Measurements from ENCODE around the gene ZDHHC24. TPM values are rescaled to one million over a fixed set of nuclear protein-coding genes. Genes with fewer than 3 reads are reported as not detected.

ZDHHC24 gene
- total RNA-seq, 2 experiments from 2014 or later = 11.9 to 35.1 TPM

- Histone ChIP-seq H3K4me2 (ENCODE audit: low read length) (no peak overlapping the region), H3K4me1 (ENCODE audit: insufficient read depth, low read length, poor library complexity, severe bottlenecking) (peaks cover 11% of the 10 kb centered on the region), H4K20me1 (ENCODE audit: insufficient read depth, low read length) (no peaks in the 10 kb centered on the region), H3K27ac (ENCODE audit: low read depth, low read length, poor library complexity, severe bottlenecking) (no peak overlapping the region), H3K79me2 (ENCODE audit: insufficient read depth, low read depth, low read length) (peaks cover 5% of the 10 kb centered on the region; the same call in 1 of the 2 replicates), H3K4me3 (ENCODE audit: low read depth, low read length, poor library complexity, severe bottlenecking) (no peak overlapping the region), H3K9me2 (ENCODE audit: insufficient read depth, low read length) (no peaks in the 10 kb centered on the region), H3K36me3 (ENCODE audit: insufficient read depth, low read length) (no peaks in the 10 kb centered on the region), H2AFZ (ENCODE audit: low read length) (no peak overlapping the region), H3K9me3 (ENCODE audit: low read length) (no peaks in the 10 kb centered on the region)
- no TSS peak for BruUV-seq (replicated peaks)
- CTCF ChIA-PET (ENCODE audit: unreplicated experiment) = no interaction called here
- no peak for TF ChIP-seq EZH2phosphoT487 (IDR thresholded peaks at IDR 0.05; ENCODE audit: borderline replicate concordance, low read depth, low read length)
- TF ChIP-seq, protein P1, sequence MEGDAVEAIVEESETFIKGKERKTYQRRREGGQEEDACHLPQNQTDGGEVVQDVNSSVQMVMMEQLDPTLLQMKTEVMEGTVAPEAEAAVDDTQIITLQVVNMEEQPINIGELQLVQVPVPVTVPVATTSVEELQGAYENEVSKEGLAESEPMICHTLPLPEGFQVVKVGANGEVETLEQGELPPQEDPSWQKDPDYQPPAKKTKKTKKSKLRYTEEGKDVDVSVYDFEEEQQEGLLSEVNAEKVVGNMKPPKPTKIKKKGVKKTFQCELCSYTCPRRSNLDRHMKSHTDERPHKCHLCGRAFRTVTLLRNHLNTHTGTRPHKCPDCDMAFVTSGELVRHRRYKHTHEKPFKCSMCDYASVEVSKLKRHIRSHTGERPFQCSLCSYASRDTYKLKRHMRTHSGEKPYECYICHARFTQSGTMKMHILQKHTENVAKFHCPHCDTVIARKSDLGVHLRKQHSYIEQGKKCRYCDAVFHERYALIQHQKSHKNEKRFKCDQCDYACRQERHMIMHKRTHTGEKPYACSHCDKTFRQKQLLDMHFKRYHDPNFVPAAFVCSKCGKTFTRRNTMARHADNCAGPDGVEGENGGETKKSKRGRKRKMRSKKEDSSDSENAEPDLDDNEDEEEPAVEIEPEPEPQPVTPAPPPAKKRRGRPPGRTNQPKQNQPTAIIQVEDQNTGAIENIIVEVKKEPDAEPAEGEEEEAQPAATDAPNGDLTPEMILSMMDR (conservative IDR thresholded peaks at IDR 0.05; ENCODE audit: low read length) = no peak
- DNase-seq (ENCODE audit: low spot score) = no peak
- intact Hi-C loops (cut with micrococcal nuclease; ENCODE audit: unreplicated experiment) = no loop called here
- POLR2A ChIA-PET = no interaction called here
Measured at GRCh38 chr11:66476841-66477251, 69.0 kb downstream of the ZDHHC24 start.

GRCh38 chr11:66476173-66476840 lies 69.5 kb downstream of the ZDHHC24 start:
- no peaks in the 10 kb centered on the region for H3K36me3 ChIP-seq (ENCODE audit: insufficient read depth, low read length)
- H4K20me1 ChIP-seq (ENCODE audit: insufficient read depth, low read length) = no peaks in the 10 kb centered on the region
- no peak overlapping the region for H3K4me2 ChIP-seq (ENCODE audit: low read length)
- no peaks in the 10 kb centered on the region for H3K9me2 ChIP-seq (ENCODE audit: insufficient read depth, low read length)
- no TSS peak for BruUV-seq (replicated peaks)
- DNase-seq (ENCODE audit: low spot score) = no peak
- intact Hi-C loops (cut with micrococcal nuclease; ENCODE audit: unreplicated experiment) = no loop called here
- H3K27ac ChIP-seq (ENCODE audit: low read depth, low read length, poor library complexity, severe bottlenecking) = no peak overlapping the region
- no peak overlapping the region for H2AFZ ChIP-seq (ENCODE audit: low read length)
- CTCF ChIA-PET (ENCODE audit: unreplicated experiment) = no interaction called here
- no peaks in the 10 kb centered on the region for H3K9me3 ChIP-seq (ENCODE audit: low read length)
- H3K4me3 ChIP-seq (ENCODE audit: low read depth, low read length, poor library complexity, severe bottlenecking) = no peak overlapping the region
- POLR2A ChIA-PET = no interaction called here
- TF ChIP-seq, protein P1 (conservative IDR thresholded peaks at IDR 0.05; ENCODE audit: low read length) = no peak
- no peak for TF ChIP-seq EZH2phosphoT487 (IDR thresholded peaks at IDR 0.05; ENCODE audit: borderline replicate concordance, low read depth, low read length)
- H3K79me2 ChIP-seq (ENCODE audit: insufficient read depth, low read depth, low read length) = peaks cover 5% of the 10 kb centered on the region; the same call in 1 of the 2 replicates
- H3K4me1 ChIP-seq (ENCODE audit: insufficient read depth, low read length, poor library complexity, severe bottlenecking) = peaks cover 11% of the 10 kb centered on the region

GRCh38 chr11:66475349-66476172 lies 70.3 kb downstream of the ZDHHC24 start:
- peaks cover 6% of the 10 kb centered on the region for H3K4me1 ChIP-seq (ENCODE audit: insufficient read depth, low read length, poor library complexity, severe bottlenecking)
- H3K27ac ChIP-seq (ENCODE audit: low read depth, low read length, poor library complexity, severe bottlenecking) = no peak overlapping the region
- no peak for DNase-seq (ENCODE audit: low spot score)
- H3K4me2 ChIP-seq (ENCODE audit: low read length) = no peak overlapping the region
- BruUV-seq (replicated peaks) = no TSS peak
- no peaks in the 10 kb centered on the region for H4K20me1 ChIP-seq (ENCODE audit: insufficient read depth, low read length)
- H3K4me3 ChIP-seq (ENCODE audit: low read depth, low read length, poor library complexity, severe bottlenecking) = no peak overlapping the region
- ChIA-PET POLR2A (no interaction called here), CTCF (ENCODE audit: unreplicated experiment) (no interaction called here)
- H3K9me2 ChIP-seq (ENCODE audit: insufficient read depth, low read length) = no peaks in the 10 kb centered on the region
- H3K36me3 ChIP-seq (ENCODE audit: insufficient read depth, low read length) = no peaks in the 10 kb centered on the region
- no peaks in the 10 kb centered on the region for H3K9me3 ChIP-seq (ENCODE audit: low read length)
- TF ChIP-seq, protein P1 (conservative IDR thresholded peaks at IDR 0.05; ENCODE audit: low read length) = no peak
- no peak for TF ChIP-seq EZH2phosphoT487 (IDR thresholded peaks at IDR 0.05; ENCODE audit: borderline replicate concordance, low read depth, low read length)
- no peak overlapping the region for H2AFZ ChIP-seq (ENCODE audit: low read length)
- peaks cover under 1% of the 10 kb centered on the region; the same call in 1 of the 2 replicates for H3K79me2 ChIP-seq (ENCODE audit: insufficient read depth, low read depth, low read length)
- intact Hi-C loops (cut with micrococcal nuclease; ENCODE audit: unreplicated experiment) = no loop called here

Measured in OCI-LY7 (cell line).